GM20431 (cell line): ENCODE results near the gene PLEKHA8.
"Not testable (repeated sequence)": the region's sequence is repeated elsewhere in the genome, so short reads cannot be mapped to it uniquely, and the experiment has no call there.

Source experiments
- in situ Hi-C: fragments of 300-500 bp; cut with MseI, MboI; formaldehyde crosslinking; loops from one replicate; pipeline ENCODE4 v1.15.0; 2020; ENCODE audit warnings: low sequenced_read_pairs; ENCODE audit not compliant: unreplicated experiment

PLEKHA8 gene

GRCh38 chr7:30091987-30092386 lies 63.8 kb downstream of the PLEKHA8 start:
- in situ Hi-C loops, result no loop called here

GRCh38 chr7:30093420-30093952 lies 65.3 kb downstream of the PLEKHA8 start:
- in situ Hi-C loops, result no loop called here

- in situ Hi-C loops, result not testable (repeated sequence)
These were observed 70.4 kb downstream of the PLEKHA8 start for GRCh38 chr7:30098599-30098998.

GRCh38 chr7:30102281-30102680 lies 74.1 kb downstream of the PLEKHA8 start:
- in situ Hi-C loops, result no loop called here

- in situ Hi-C loops, result no loop called here
These were observed 75.9 kb downstream of the PLEKHA8 start for GRCh38 chr7:30104157-30104556.

GRCh38 chr7:30112103-30112713 lies 84.0 kb downstream of the PLEKHA8 start:
- in situ Hi-C loops, result no loop called here

- in situ Hi-C loops, result no loop called here
These were observed 84.9 kb downstream of the PLEKHA8 start for GRCh38 chr7:30113144-30113543.

GRCh38 chr7:30114536-30115238 lies 86.5 kb downstream of the PLEKHA8 start:
- in situ Hi-C loops, result no loop called here

- in situ Hi-C loops, result no loop called here
These were observed 87.6 kb downstream of the PLEKHA8 start for GRCh38 chr7:30115709-30116297.

- in situ Hi-C loops, result no loop called here
These were observed 88.6 kb downstream of the PLEKHA8 start for GRCh38 chr7:30116771-30117170.

- in situ Hi-C loops, result no loop called here
These were observed 89.7 kb downstream of the PLEKHA8 start for GRCh38 chr7:30117896-30118295.

GRCh38 chr7:30119890-30120577 lies 91.8 kb downstream of the PLEKHA8 start:
- in situ Hi-C loops, result no loop called here

- in situ Hi-C loops, result no loop called here
These were observed 105.8 kb downstream of the PLEKHA8 start for GRCh38 chr7:30133736-30134610.

GRCh38 chr7:30134611-30135300 lies 106.5 kb downstream of the PLEKHA8 start, which contains the start of gene MTURN:
Gene MTURN (plus strand): TSS chr7:30134986. CDS start chr7:30135137, 151 bp downstream.
- in situ Hi-C loops, result no loop called here

GRCh38 chr7:30135301-30136116 lies 107.3 kb downstream of the PLEKHA8 start:
- in situ Hi-C loops, result no loop called here

GRCh38 chr7:30136117-30136731 lies 108.0 kb downstream of the PLEKHA8 start:
- in situ Hi-C loops, result no loop called here

- in situ Hi-C loops, result no loop called here
These were observed 108.7 kb downstream of the PLEKHA8 start for GRCh38 chr7:30136743-30137485.
